ENCODE results near the gene TMCO6. TPM values are rescaled to one million over a fixed set of nuclear protein-coding genes. Genes with fewer than 3 reads are reported as not detected.
"Not testable (repeated sequence)": the region's sequence is repeated elsewhere in the genome, so short reads cannot be mapped to it uniquely, and the experiment has no call there.

The TMCO6 gene
- total and polyA plus RNA-seq, 10 donors, result 12.0 to 55.2 (median 20.9) TPM

DNA sequence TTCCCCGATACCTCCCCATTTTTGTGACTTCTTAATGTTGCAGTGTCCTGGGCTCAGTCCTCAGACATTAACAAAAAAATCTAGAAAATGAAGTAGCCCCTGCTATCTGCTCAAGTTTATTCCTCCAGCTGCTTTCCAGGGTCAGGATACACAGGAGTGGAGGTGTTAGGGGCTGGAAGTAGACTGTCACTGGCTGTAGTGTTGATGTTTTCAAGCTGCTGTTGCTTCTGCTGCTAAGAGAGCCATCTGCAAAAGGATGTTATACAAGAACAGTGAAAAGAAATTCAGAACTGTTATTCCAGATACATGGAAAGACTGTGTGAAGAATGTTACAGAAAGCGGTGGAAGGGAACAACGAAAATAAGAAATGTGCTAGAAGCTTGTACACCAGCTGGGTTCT, 16.9 kb upstream of the TMCO6 start:
- DNase-seq, result no peak
- H3K4me3 ChIP-seq, result no peak overlapping the region
- H3K4me1 ChIP-seq, result peaks cover 0 to 19% (median 0%) of the 10 kb centered on the region in 6 donors
- peaks cover 0 to 6% (median 0%) of the 10 kb centered on the region in 7 donors for H3K27me3 ChIP-seq (replicated peaks in 1 of 7)
- no peak overlapping the region for H3K27ac ChIP-seq
- WGBS, 5 donors, result 81 to 91% (median 85%) methylated on average over 3 of the region's 3 CpGs
- TF ChIP-seq, protein P1, sequence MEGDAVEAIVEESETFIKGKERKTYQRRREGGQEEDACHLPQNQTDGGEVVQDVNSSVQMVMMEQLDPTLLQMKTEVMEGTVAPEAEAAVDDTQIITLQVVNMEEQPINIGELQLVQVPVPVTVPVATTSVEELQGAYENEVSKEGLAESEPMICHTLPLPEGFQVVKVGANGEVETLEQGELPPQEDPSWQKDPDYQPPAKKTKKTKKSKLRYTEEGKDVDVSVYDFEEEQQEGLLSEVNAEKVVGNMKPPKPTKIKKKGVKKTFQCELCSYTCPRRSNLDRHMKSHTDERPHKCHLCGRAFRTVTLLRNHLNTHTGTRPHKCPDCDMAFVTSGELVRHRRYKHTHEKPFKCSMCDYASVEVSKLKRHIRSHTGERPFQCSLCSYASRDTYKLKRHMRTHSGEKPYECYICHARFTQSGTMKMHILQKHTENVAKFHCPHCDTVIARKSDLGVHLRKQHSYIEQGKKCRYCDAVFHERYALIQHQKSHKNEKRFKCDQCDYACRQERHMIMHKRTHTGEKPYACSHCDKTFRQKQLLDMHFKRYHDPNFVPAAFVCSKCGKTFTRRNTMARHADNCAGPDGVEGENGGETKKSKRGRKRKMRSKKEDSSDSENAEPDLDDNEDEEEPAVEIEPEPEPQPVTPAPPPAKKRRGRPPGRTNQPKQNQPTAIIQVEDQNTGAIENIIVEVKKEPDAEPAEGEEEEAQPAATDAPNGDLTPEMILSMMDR (IDR thresholded peaks at IDR 0.05 in 8 of 11, conservative IDR thresholded peaks at IDR 0.05 in 3 of 11), result no peak
- no peak for TF ChIP-seq POLR2AphosphoS5 (IDR thresholded peaks at IDR 0.05)
- H3K36me3 ChIP-seq, result no peaks in the 10 kb centered on the region
- intact Hi-C loops (cut with DNase I; ENCODE audit: low total_unique reads), result no loop called here
- peaks cover 0 to 1% (median 0%) of the 10 kb centered on the region in 8 donors for H3K9me3 ChIP-seq

DNA sequence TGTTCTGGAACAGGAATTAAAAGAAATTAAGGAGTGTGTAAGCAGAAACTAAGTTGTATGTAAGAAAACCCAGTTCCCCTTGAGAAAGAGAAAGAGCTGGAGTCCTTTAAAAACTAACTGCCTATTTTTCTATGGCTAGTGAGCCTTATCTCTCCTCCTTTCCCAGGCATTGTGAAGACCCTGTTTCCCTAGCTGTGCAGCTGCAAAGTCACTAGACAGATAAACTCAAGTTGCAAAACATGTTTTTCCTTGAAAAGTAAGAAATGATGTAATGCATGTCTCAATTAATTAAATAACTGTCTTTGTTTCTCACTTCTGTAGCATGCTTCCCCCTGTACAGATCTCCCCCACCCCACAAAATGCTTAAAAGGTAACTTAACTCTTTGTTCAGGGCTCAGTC, 16.2 kb upstream of the TMCO6 start:
- H3K27me3 ChIP-seq (replicated peaks in 1 of 7); H3K9me3 ChIP-seq; DNase-seq; H3K27ac ChIP-seq; H3K4me3 ChIP-seq; H3K36me3 ChIP-seq; intact Hi-C loops (cut with DNase I; ENCODE audit: low total_unique reads): not testable (repeated sequence)
- H3K4me1 ChIP-seq, result peaks cover 0 to 19% (median 0%) of the 10 kb centered on the region in 6 donors

DNA sequence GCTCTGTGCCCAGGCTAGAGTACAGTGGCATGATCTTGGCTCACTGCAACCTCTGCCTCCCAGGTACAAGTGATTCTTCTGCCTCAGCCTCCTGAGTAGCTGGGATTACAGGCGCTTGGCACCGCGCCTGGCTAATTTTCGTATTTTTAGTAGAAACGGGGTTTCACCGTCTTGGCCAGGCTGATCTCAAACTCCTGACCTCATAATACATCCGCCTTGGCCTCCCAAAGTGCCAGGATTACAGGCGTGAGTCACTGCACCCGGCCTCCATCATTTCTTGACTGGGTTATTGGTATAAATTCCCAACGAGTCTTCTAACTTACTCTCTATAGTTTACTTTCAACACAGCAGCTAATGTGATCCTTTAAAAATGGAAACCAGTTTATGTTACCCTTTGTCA, 14.4 kb upstream of the TMCO6 start:
- not testable (repeated sequence) for H3K36me3 ChIP-seq; H3K27ac ChIP-seq; DNase-seq; H3K27me3 ChIP-seq (replicated peaks in 1 of 7); H3K4me3 ChIP-seq
- WGBS, 5 donors, result 90 to 95% (median 91%) methylated on average over 10 of the region's 10 CpGs
- H3K4me1 ChIP-seq, result peaks cover 0 to 19% (median 0%) of the 10 kb centered on the region in 6 donors
- intact Hi-C loops (cut with DNase I; ENCODE audit: low total_unique reads), result loop anchor here (5.0 kb wide), 1 partner anchor 38 kb away; no protein-coding TSS in a partner anchor
- H3K9me3 ChIP-seq, result peaks cover 0 to 14% (median 7%) of the 10 kb centered on the region in 8 donors

DNA sequence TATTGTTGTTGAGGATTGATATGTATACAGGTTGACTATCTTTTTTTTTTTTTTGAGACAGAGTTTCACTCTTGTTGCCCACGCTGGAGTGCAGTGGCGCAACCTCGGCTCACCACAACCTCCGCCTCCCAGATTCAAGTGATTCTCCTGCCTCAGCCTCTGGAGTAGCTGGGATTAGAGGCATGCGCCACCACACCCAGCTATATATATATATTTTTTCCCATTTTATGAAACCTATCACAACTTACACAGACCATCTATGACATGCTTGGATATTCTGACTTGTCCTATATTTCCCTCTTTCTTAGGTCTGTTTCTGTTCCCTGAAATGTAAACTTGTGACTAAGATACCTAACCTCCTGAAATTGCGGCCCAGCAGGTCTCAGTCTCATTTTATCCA, 11.3 kb upstream of the TMCO6 start:
- WGBS, 5 donors, result 81 to 95% (median 90%) methylated on average over 6 of the region's 6 CpGs
- H3K4me1 ChIP-seq, result peaks cover 0 to 35% (median 13%) of the 10 kb centered on the region in 6 donors
- no peak overlapping the region for H3K4me3 ChIP-seq
- peaks cover 0 to 14% (median 7%) of the 10 kb centered on the region in 8 donors for H3K9me3 ChIP-seq
- peaks cover 0 to 9% (median 0%) of the 10 kb centered on the region in 7 donors for H3K27me3 ChIP-seq (replicated peaks in 1 of 7)
- H3K36me3 ChIP-seq, result no peaks in the 10 kb centered on the region
- TF ChIP-seq, protein P1 (IDR thresholded peaks at IDR 0.05 in 8 of 11, conservative IDR thresholded peaks at IDR 0.05 in 3 of 11), result no peak
- TF ChIP-seq POLR2A (IDR thresholded peaks at IDR 0.05) (no peak), POLR2AphosphoS5 (IDR thresholded peaks at IDR 0.05) (no peak)
- H3K27ac ChIP-seq, result no peak overlapping the region
- intact Hi-C loops (cut with DNase I; ENCODE audit: low total_unique reads), result loop anchor here (5.0 kb wide), 1 partner anchor 41 kb away; no protein-coding TSS in a partner anchor
- no peak for DNase-seq

DNA sequence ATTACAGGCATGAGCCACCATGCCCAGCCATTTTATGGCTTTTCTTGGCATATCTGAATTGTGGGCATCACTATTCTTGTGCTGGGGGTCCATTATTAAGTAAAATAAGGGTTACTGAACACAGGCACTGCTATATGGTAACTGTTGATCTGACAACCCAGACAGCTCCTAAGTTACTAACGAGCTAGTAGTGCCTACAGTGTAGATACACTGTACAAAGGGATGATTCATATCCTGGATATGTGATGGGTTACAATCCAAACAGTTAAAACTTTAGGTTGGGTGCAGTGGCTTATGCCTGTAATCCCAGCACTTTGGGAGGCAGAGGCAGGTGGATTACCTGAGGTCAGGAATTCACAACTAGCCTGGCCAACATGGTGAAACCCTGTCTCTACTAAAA, 10.5 kb upstream of the TMCO6 start:
- no peak overlapping the region for H3K4me3 ChIP-seq
- H3K36me3 ChIP-seq, result no peaks in the 10 kb centered on the region
- intact Hi-C loops (cut with DNase I; ENCODE audit: low total_unique reads), result loop anchor here (5.0 kb wide), 1 partner anchor 41 kb away; no protein-coding TSS in a partner anchor
- WGBS, 5 donors, result 25 to 87% (median 66%) methylated on average over 1 of the region's 1 CpG
- peaks cover 0 to 40% (median 19%) of the 10 kb centered on the region in 6 donors for H3K4me1 ChIP-seq
- no peak overlapping the region for H3K27ac ChIP-seq
- DNase-seq, result no peak
- peaks cover 0 to 9% (median 0%) of the 10 kb centered on the region in 7 donors for H3K27me3 ChIP-seq (replicated peaks in 1 of 7)
- TF ChIP-seq, protein P1 (IDR thresholded peaks at IDR 0.05 in 8 of 11, conservative IDR thresholded peaks at IDR 0.05 in 3 of 11), result no peak
- no peak for TF ChIP-seq POLR2A (IDR thresholded peaks at IDR 0.05)
- TF ChIP-seq POLR2AphosphoS5 (IDR thresholded peaks at IDR 0.05), result no peak
- peaks cover 0 to 14% (median 7%) of the 10 kb centered on the region in 8 donors for H3K9me3 ChIP-seq
